HG02571 (cell line): ENCODE results near the gene MMP2.

ENCODE experiments used
- ATAC-seq: cut with Tn5 transposase; IDR thresholded peaks from one replicate; pipeline ENCODE4 v1.9.1; 2021; ENCODE audit warnings: mild to moderate bottlenecking, moderate library complexity; ENCODE audit not compliant: unreplicated experiment

Gene MMP2

GRCh38 chr16:55508941-55509931 lies 30.2 kb downstream of the MMP2 start, which contains the start of gene LPCAT2:
TSS of gene LPCAT2 (plus strand) at chr16:55509072. CDS start at chr16:55509182, 110 bp downstream.
- no peak for ATAC-seq

GRCh38 chr16:55510185-55510805 lies 31.3 kb downstream of the MMP2 start:
- ATAC-seq, result no peak

- ATAC-seq, result no peak
These were observed 33.9 kb downstream of the MMP2 start for GRCh38 chr16:55512941-55513340.

- ATAC-seq, result no peak
These were observed 34.6 kb downstream of the MMP2 start for GRCh38 chr16:55513616-55514015.

GRCh38 chr16:55515111-55515510 lies 36.1 kb downstream of the MMP2 start:
- no peak for ATAC-seq

GRCh38 chr16:55521792-55522191 lies 42.8 kb downstream of the MMP2 start:
- no peak for ATAC-seq

GRCh38 chr16:55526441-55526840 lies 47.4 kb downstream of the MMP2 start:
- ATAC-seq, result no peak

GRCh38 chr16:55527885-55528284 lies 48.9 kb downstream of the MMP2 start:
- ATAC-seq, result no peak

- no peak for ATAC-seq
These were observed 50.0 kb downstream of the MMP2 start for GRCh38 chr16:55529018-55529417.

- no peak for ATAC-seq
These were observed 51.4 kb downstream of the MMP2 start for GRCh38 chr16:55530316-55530856.

- no peak for ATAC-seq
These were observed 53.2 kb downstream of the MMP2 start for GRCh38 chr16:55532227-55532626.

- ATAC-seq, result no peak
These were observed 55.8 kb downstream of the MMP2 start for GRCh38 chr16:55534756-55535155.

- no peak for ATAC-seq
These were observed 60.1 kb downstream of the MMP2 start for GRCh38 chr16:55539049-55539448.

GRCh38 chr16:55539488-55539887 lies 60.5 kb downstream of the MMP2 start:
- no peak for ATAC-seq

GRCh38 chr16:55540221-55540620 lies 61.2 kb downstream of the MMP2 start:
- ATAC-seq, result no peak

- no peak for ATAC-seq
These were observed 63.6 kb downstream of the MMP2 start for GRCh38 chr16:55542459-55543082.

- ATAC-seq, result no peak
These were observed 64.5 kb downstream of the MMP2 start for GRCh38 chr16:55543472-55543871.

GRCh38 chr16:55552621-55553020 lies 73.6 kb downstream of the MMP2 start:
- ATAC-seq, result no peak

- ATAC-seq, result no peak
These were observed 76.4 kb downstream of the MMP2 start for GRCh38 chr16:55555436-55555835.
